GM19023 (cell line): ENCODE measurements around the gene NCOA1.
"Not testable (repeated sequence)": the region's sequence is repeated elsewhere in the genome, so short reads cannot be mapped to it uniquely, and the experiment has no call there.

ENCODE experiments used
- ATAC-seq: cut with Tn5 transposase; IDR thresholded peaks from one replicate; pipeline ENCODE4 v1.9.1; 2021; ENCODE audit warnings: mild to moderate bottlenecking, moderate library complexity; ENCODE audit not compliant: unreplicated experiment

Gene NCOA1

DNA sequence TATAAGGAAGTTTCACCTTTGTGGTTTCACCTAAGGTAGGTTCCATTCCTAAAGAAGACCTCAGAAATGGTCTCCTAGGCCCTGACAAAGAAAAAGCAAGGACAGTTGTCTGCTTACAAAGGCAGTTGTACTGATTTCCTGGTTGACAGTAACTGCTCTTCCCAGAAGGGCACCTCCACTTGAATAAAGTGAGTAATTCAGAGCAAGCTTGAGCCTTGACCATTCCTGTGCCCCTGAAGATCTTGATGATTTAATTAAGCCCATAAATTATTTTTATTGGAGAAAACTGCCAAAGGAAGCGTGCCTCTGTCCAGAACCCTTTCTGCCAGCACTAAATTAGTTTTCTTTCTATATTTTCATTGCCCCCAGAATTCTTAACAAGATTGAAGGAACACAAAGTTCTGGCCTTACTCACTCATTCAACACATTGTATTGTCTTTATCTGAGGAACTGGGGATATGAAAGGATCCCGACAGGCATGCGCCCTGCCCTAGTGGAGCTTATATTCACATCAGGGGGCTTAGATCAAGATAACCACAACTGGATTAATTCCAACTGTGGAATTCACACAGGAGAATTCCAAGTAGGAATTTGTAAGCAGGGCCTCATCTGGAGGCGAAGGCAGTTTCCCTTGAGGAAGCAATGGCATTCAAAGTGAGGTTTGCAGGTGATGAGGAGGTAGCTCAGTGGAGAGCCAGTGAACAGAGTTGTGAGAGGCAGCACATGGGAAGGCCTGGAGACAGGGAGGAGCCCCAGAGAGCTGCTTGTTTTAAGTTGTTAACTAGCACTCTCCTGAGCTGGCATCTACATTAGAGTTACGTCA, 280.9 kb downstream of the NCOA1 start:
- ATAC-seq = no peak

DNA sequence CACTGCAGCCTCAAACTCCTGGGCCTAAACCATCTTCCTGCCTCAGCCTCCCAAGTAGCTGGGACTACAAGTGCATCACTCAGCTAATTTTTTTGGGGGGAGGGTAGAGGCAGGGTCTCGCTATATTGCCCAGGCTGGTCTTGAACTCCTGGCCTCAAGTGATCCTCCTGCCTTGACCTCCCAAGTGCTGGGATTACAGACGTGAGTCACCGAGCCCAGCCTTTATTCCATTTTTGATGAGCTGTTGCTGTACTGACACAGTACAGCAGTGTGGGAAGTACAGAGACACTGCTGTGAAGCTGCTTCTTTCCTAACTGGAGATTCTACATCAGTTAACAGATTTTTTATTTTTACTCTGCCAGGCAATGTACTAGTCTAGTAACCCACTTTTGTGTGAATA, 283.3 kb downstream of the NCOA1 start:
- no peak for ATAC-seq

DNA sequence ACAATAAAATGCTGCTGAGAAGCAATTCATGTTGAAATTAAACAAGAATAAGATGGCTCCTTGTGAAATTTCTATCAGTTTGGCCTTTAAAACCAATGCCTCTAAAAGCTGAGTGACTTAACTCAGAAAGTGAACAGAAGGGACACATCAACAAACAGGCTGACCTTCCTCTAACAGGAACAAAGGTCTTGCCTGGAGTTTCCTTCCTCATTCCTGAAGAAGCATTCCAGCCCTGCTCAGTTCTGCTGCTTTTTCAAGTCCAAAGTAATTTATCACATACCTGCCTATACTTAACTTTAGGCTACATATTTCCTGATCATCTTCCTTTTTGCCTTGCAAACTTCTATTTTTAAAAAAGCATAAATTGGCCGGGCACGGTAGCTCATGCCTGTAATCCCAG, 288.1 kb downstream of the NCOA1 start:
- ATAC-seq = no peak

DNA sequence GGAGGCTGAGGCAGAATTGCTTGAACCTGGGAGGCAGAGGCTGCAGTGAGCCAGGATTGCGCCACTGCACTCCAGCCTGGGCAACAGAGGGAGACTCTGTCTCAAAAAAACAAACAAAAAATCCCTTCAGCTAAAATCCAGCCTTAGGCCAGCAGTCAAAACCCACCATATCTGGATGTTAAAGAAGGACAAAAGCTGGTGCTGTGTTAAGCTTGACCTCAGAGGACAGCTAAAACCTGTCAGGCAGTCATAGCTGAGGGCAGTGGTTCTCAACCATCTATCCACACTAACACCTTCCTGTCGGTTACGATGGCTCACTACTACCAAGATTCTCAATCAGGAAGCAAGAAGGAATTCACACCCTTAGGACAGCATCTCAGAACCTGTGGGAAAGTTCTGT, 292.6 kb downstream of the NCOA1 start:
- no peak for ATAC-seq

DNA sequence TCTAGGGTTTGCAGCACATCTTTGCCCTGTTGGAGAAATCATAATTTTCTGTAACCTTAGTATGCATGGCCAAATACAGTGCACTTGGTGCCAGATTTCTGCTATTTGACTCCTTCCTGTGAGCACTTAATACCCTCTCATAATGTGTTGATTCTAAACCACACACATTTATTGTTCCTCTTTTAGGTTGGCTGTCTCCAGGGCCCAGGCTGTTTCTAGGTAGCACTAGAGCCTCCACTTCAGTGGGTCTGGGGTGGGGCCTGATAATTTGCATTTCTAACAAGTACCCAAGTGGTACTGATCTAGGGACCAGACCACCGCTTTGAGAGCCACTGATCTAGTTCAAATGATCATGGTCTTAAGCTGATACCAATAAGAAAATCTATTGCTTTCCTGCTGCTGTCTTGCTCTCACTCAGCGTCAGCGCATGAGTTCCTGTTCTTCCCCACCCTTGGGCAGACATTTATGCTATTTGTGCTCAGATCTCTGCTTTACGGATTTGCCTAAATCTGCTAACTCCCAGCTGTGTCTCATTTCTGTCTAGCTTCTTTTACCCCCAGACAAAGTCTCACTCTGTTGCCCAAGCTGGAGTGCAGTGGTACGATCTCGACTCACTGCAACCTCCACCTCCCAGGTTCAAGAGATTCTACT, 294.7 kb downstream of the NCOA1 start:
- ATAC-seq = peak; percentile 78

DNA sequence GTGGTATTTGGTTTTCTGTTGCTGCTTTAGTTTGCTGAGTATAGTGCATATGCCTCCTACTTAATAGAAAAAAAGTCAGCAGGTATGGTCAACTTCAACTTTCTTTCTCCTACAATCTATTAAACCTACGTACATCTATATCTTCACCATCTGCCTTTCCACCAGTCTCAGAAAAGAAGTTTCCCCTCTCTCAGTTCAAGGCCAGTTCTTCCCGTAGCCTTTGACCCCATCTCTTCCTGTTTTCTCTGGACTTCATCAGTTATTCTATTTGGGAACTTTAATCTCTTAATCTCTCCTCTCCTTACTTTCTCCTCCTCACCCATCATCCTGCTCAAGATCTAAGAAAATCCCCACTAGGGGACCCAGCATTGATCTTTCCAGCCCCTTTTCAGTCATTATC, 296.5 kb downstream of the NCOA1 start:
- ATAC-seq = no peak

DNA sequence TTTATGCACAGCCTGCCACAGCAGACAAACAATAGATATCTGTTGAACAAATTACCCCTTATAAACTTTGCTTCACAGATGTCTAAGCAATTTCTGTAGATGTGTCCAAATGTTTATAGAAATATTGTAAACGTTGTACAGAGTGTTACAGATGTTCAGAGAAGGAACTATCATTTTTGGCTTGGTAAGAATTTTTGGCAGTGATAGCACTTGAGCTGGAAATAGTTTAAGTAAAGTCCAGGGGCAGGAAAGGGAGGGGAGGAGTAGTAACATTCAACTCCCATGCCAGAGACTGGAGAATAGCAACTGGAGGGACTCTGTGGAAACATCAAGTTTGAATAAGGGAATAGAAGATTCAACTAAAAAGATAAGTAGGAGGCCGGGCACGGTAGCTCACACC, 297.8 kb downstream of the NCOA1 start:
- ATAC-seq = no peak

DNA sequence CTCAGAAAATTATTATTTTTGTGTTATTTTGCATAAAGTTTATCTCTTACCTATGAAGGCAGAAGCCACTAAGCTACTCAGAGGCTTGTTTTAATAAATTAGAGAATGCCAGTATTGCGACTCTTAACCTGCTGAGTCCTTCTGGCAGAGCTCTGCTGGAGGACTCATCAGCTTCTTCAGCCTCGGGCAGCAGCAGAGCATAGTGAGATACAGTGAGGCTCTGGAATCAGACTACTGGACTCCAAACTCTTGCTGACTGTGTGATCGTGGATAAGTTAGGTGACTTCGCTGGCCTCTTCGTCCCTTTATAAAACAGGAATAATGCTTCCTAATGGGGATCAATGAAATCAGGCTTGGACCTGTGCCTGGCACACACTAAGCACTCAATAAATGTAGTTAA, 300.4 kb downstream of the NCOA1 start:
- no peak for ATAC-seq

DNA sequence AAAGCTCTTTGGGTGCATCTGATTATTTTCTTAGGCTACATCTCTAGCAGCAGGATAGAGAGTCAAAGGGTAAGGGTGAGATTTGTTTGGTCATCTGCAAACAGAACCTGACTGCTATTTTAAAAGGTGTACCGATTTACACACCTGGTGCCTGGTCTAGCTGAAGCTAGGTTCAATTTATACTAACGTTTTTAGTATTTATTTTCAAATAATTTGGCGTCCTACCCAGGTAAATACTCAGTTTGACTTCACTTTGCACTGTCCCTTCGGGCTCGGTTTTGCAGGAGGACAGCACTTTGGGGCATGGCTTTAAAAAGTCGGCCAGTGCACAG, 301.5 kb downstream of the NCOA1 start:
- ATAC-seq = no peak

DNA sequence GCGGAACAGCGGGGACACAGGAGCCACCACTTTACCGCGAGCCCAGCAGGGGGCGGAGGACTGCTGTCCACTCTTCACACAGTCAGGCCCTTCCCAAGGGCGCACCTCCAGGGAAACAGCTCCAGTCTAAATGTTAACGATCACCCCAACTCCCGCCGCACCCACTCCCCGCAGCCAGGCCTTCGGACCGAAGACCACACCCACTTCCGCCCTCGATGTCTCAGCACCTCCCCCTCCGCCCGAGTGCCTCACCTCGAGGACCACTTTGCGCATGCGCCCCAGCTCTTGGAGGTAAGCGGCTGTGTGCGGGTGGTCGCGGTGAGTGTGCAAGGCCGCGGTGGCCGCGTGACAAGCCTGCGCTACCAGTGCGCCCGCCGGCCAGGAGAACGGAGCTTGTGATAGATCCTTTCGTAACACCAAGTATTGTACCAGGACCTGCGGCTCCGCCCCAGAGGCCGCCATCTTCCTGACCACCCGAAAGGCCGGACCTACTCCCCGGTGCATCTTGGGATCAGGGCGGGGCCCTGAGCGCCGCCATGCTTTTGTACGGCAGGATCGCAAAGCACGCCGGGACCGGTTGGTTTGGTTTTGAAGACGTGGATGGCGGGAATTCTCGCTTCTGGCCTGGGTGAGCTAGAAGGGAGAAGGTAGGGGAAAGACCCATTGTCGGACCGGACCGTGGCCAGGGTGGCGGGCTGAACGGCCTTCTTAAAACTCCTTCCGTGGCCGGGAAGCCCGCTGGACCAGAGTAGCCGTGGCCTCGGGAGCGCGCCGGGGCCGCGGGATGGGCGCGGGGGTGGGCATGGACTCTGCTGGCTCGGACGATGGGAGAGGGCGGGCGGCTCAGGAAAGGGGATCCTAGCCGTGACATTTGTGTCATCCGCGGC, 302.1 kb downstream of the NCOA1 start, which contains the start of the genes CENPO and PTRHD1:
Gene CENPO (plus strand): TSS at position 552 of the 887 bp plus-strand sequence. CDS start 495 bp downstream, outside the sequence.
Gene PTRHD1 (minus strand): TSS at position 518 of the 887 bp plus-strand sequence. CDS start 14 bp downstream, at position 504.
- ATAC-seq = peak; percentile 96

DNA sequence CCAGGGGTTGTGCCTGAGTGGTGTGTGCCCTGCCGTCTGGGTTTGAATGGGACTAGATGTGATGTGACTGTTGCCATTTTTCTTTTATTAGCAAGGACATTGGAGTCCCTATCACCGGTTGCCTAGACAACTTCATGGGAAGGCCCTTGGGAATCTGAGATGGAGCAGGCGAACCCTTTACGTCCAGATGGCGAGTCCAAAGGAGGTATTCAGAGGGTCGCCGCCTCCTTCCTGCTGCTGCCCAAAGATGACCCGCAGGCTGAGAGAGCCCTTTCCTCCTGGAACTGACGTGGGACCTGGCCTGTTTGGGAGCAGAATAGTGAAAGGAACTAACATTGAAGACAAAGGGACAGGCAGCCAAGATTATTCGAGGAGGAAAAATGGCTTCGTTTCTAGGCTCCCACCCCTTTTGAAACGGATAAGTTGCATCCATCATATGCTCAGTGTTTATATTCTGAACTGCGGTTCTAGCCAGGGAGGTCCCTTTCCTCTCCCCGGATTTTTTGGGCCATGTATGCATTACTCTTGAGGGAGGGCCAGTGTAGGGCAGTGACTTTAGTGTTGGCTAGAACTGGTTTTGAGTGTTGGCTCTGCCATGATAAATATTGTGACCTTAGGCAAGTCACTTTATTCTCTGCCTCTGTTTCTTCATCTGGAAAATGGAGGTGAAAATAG, 302.8 kb downstream of the NCOA1 start:
- ATAC-seq = no peak

DNA sequence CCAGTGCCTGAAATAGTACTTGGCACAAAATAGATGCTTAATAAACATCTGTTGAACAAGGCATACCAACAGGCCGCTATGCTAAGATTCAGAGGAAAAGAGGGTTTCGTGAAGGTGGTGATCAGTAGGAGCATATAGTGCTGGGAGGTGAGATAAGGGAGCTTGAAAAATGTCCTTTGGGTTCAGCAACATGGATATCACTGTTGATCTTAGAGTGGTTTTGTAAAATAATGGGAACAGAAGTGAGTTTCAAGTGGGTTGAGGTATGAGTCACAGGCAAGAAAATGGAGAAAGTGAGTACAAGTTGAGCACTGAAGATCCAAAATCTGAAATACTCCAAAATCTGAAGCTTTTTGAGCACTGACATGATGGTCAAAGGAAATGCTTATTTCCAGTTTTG, 306.6 kb downstream of the NCOA1 start:
- no peak for ATAC-seq

DNA sequence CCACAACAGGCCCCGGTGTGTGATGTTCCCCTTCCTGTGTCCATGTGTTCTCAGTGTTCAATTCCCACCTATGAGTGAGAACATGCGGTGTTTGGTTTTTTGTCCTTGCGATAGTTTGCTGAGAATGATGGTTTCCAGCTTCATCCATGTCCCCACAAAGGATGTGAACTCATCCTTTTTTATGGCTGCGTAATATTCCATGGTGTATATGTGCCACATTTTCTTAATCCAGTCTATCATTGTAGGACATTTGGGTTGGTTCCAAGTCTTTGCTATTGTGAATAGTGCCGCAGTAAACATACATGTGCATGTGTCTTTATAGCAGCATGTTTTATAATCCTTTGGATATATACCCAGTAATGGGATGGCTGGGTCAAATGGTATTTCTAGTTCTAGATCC, 309.4 kb downstream of the NCOA1 start:
- ATAC-seq = not testable (repeated sequence)

DNA sequence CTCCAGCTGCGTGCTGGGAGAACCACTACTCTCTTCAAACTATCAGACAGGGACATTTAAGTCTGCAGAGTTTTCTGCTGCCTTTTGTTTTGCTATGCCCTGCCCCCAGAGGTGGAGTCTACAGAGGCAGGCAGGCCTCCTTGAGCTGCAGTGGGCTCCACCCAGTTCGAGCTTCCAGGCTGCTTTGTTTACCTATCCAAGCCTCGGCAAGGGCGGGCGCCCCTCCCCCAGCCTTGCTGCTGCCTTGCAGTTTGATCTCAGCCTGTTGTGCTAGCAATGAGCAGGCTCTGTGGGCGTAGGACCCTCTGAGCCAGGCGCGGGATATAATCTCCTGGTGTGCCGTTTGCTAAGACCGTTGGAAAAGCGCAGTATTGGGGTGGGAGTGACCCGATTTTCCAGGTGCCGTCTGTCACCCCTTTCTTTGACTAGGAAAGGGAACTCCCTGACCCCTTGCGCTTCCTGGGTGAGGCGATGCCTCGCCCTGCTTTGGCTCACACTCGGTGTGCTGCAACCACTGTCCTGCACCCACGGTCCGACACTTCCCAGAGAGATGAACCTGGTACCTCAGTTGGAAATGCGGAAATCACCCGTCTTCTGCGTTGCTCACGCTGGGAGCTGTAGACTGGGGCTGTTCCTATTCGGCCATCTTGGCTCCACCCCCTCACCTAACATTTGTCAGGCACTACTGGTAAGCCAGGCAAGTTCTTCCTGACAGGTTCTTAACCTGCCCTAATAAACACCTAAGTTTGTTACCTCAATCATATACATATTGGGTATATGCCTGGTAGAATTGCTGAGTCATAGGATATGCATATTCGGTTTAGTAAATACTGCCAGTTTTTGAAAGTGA, 315.0 kb downstream of the NCOA1 start:
- ATAC-seq = not testable (repeated sequence)

DNA sequence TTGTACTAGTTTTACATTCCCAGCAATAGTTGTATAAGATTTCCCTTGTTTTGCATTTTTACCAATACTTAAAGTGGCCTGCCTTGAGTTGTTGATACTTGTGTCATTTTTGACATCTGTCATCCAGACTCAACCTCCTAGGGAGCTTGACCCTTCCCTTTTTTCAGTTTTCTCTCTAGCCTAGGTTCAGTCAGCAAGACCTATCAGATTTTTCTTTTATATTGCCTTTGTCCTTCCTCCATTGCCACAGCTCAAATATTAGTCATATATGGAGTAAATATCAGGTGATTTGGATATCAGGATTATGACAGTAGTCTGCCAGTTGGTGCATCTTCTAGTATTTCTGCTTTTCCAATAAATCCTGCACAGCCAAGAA, 315.6 kb downstream of the NCOA1 start:
- no peak for ATAC-seq

DNA sequence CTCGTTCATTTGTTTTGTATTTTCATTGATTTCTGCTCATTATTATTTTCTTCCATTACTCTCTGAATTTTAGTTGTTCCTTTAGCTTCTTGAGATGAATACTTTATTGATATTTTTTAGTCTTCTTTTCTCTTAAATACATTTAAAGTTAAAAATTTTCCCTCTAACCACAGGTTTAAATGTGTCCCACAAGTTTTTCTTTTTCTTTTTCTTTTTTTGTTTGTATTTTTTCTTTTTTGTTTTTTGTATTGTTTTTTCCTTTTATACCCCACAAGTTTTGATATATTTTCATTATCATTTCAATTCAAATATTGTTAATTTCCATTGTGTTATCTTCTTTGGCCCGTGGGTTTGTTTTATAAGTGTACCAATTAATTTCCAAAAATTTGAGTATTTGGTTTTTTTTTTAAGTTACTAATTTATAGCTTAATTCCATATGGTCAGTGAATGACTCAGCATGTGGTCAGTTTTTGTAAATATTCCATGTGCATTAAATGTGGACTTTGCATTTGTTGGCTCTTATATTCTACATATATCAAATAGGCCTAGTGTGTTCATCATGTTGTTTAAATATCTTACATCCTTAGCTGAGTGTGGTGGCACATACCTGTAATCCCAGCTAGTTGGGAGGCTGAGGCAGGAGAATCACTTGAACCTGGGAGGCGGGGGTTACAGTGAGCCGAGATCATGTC, 318.4 kb downstream of the NCOA1 start:
- no peak for ATAC-seq

DNA sequence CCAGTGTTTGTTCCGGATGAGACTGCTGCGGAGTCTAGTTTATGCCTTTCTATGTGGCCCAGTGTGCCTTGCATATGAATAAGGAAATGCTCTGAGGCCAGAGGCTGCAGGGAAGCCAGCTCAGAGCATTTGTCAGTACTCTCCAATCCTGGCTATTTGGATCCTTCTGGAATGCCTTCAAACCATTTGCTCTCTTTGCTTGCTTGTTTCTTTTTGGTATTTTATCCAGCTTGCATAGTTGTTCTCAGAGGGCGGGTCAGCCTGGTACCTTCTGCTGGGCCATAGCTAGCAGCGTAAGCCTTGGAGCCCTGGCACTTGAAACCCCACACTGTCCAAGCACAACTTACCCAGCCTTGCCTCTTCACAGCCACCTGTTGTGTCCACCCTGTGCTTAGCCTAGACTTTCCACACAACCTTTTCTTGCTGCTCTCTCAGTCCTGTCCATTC, 322.7 kb downstream of the NCOA1 start:
- no peak for ATAC-seq

DNA sequence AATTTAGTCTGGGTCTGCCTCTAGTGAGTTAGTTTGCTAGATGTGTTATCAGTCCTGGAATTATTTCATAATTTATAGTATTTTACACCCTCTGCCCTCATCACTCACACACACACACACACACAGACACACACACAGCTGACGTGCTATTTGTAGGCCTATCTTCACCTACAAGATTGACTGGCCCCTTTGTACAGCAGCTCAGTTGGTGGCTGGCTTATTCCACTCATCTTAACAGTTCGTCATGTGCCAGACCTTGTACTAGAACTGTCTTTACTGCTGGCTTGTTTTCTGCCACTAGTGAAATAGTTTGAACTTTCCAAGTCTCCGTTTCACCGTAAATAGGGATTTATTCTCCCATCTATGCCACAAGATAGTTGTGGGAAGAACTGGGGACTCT, 323.5 kb downstream of the NCOA1 start:
- ATAC-seq = no peak

DNA sequence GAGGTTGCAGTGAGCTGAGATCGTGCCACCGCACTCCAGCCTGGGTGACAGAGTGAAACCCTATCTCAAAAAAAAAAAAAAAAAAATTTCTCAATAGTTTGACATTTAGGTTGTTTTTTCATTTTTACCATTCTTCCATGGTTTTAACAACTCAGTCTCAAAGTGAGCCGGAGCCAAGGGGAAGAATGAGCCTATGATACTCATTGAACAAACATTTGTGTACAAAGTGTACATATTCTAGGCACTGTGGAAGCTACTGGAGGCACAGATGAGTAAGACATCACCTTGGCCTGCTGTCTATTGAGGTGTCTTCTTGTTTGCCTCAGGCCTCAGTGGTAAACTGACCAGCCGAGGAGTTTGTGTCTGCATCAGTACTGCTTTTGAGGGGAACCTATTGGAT, 324.1 kb downstream of the NCOA1 start:
- ATAC-seq = no peak
